H54 (cell line): ENCODE data around the gene SMNDC1.
A peak's percentile ranks its signal among the peaks of the same experiment; 100 is the strongest.

Source experiments
- DNase-seq: peaks from one replicate; pipeline ENCODE4 v3.0.0; 2011; ENCODE audit warnings: low spot score, mixed read lengths; ENCODE audit not compliant: insufficient read length
- FAIRE-seq: peaks from 3 replicates; lab custom pipeline; 2011; peaks lifted over from hg19 to GRCh38; lab: Jason Lieb, UNC
- POLR2A ChIP-seq: IDR thresholded peaks from 2 replicates; pipeline ENCODE4 v1.6.1; 2011; ENCODE audit warnings: low read depth, mild to moderate bottlenecking, low read length

Gene SMNDC1

DNA sequence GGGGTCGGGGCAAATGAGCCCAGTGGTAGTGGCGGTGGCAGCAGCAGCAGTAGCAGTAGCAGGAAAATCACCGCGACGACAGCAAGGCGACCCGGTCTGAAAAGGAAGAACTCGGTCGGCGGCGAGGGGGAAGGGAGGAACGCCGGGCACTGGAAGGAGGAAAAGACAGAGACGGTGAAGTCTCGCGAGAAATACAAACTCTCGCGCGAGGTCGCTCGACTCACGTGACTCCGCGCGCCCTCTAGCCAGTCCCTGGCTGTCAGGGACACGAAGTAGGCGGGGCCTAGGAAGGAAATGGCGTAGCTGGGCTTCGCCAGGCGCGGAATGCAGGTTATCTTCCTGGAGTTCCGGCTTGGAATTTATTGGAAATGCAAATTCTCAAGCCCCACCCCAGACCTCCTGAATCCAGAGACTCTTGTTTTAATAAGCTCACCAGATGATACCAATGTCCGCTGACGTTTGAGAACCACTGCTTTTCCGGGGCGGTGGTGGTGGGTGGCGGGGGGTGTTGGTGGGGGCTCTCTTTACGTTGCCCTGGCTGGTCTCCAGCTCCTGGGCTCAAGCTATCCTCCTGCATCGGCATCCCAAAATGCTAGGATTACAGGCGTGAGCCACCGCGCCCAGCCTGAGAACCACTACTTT lies at the start of gene SMNDC1:
Gene SMNDC1 (minus strand): TSS at position 141 of the 642 bp plus-strand sequence. CDS start 1,333 bp downstream, outside the sequence.
- FAIRE-seq (peak; percentile 100), DNase-seq (peak; percentile 90)
- TF ChIP-seq POLR2A = peak; percentile 59

DNA sequence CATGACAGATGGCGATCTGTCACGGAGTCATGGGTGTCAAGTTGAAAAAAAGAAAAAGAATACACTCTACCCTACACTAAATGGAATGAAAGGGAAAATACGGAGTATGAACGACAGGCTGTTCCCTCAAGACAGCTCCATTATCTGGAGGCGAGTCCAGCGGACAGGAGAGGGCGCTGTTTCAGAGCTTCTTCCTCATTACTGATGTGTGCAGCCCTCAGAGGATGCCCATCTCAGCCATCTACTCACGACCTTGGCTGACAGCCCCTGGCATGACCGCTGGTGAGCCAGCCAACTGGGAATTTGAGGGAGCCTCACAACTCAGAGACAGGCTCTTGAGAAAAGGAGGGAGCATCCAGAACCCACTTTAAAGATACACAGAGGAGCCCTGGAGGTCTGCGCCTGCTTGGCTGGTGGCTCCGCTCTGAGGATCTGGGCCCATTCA lies 49.6 kb upstream of the SMNDC1 start:
- TF ChIP-seq POLR2A = no peak
- no peak for FAIRE-seq
- DNase-seq = no peak

DNA sequence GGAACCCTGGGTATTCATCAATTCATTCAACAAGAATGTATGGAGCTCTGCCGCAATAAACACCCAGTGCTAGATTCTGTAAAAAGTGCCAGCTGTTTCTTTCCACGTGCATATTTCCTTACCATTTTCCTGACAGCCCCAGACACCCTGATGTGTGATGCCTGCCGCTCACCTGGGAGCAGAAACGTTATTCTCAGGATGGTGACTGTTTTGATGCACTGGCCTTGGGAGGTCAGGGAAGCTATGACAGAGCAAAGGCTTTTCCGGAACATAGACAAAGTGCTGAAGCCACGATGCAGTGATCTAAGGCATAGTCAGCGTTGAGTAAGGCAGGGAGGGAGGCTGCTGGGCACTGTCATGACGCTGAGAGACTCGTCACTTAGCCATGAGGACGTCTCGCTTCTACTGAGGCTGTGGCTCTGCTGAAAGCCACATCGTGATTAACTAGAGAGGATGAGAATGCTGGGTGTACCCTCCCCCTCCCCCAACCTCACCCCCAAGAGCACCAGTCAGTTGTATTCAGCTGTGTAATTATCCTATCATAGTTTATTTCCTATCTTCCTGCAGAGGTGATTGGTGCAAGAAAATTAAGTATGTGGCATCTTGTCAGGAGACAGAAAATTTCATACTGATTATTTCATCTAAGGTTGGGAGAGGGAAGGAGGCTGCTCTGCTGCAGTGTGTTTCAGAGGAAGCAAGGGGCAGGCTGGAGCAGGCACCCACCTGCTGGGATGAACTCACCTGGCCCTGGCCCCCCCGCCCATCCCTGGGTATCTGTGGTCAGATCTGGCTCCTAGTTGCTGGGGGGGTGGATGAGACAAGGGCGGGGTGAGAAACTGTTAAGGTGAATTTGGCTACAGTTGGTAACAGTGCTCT lies 48.8 kb upstream of the SMNDC1 start:
- DNase-seq (peak; percentile 69), FAIRE-seq (peak; percentile 50)
- no peak for TF ChIP-seq POLR2A

DNA sequence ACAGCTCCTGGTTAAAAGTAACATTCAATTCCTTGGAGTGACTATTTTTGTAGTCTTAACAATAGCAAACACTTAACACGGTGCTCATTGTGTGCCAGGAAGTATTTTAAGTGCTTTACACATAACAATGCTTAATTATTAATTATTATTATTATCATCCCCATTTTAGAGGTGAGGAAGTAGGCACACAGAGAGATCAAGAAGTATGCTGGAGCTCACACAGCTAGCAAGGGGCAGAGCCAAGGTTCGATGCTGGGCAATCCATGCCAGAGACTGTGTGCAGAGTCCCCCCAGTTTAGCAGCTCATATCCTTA lies 48.2 kb upstream of the SMNDC1 start:
- TF ChIP-seq POLR2A = no peak

DNA sequence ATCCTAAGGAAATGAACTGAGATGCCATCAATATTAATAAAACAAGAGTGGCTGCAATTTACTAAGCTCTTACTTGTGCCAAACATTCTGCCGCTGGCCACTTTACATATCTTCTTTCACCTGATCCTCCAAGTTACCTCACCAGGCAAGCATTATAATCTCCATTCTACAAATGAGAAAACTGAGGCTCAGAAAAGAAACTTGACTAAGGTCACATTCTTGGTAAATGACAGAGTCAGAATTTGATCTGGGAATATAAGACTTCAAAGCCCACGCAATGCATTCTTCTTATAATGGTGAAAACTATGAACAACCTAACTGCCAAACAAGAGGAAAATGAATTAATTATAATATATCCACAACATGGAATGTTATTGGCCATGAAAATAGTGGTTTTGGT lies 46.1 kb upstream of the SMNDC1 start:
- DNase-seq (no peak), FAIRE-seq (no peak)
- no peak for TF ChIP-seq POLR2A

More for the DNA sequence above, 48.2 kb upstream of the SMNDC1 start:
- FAIRE-seq = no peak
- no peak for DNase-seq

DNA sequence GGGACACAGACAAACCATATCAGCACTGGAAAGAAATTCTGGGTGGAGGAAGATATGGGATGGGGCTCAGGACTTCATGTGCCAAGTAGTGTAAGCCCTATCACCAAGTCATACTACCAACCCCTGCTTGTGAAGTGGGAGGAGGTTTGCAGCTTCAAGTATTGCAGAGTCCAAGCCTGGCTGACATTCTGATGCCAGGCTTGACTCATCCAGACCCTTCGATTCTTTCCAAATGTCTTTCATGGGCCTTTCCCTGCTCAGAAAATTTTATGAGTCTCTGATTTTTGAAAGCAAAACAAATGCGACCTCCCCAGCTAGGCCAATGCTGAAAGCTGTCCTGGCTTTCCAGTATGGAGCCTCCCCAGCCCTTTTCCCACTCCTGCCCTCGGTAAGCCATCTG lies 45.1 kb upstream of the SMNDC1 start:
- TF ChIP-seq POLR2A = no peak
- no peak for FAIRE-seq

DNA sequence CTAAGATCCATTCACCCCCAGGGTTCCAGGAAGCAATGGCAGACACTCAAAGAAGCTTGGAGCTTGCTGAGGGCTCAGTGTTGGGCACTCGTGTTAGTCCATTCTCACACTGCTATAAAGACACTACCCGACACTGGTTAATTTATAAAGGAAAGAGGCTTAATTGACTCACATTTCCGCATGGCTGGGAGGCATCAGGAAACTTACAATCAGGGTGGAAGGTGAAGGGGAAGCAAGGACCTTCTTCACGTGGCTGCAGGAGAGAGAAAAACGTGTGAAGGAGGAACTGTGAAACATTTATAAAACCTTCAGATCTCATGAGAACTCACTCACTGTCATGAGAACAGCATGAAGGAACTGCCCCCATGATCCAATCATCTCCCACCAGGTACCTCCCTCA lies 44.7 kb upstream of the SMNDC1 start:
- TF ChIP-seq POLR2A = no peak
- no peak for DNase-seq
- FAIRE-seq = no peak

More for the DNA sequence above, 45.1 kb upstream of the SMNDC1 start:
- DNase-seq = no peak

DNA sequence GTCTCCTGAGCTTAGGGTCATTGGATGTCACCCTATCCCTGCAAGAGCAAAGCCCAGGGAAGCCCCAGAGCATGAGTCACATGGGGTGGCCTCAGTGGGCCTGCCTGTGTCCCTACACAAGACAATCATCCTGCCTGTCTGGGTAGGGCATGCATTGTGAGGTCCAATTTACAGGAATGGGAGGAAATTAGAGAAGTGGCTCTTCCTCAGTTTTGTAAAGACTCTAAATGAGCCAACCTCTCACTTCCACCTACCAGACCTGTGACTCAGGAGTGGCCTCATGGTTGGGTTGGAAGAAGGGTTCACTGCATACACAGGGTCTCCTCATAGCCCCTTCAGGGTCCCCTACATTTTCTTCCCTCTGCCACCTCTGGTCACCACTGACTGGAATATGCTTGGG lies 43.6 kb upstream of the SMNDC1 start:
- no peak for DNase-seq
- no peak for FAIRE-seq
- TF ChIP-seq POLR2A = no peak

DNA sequence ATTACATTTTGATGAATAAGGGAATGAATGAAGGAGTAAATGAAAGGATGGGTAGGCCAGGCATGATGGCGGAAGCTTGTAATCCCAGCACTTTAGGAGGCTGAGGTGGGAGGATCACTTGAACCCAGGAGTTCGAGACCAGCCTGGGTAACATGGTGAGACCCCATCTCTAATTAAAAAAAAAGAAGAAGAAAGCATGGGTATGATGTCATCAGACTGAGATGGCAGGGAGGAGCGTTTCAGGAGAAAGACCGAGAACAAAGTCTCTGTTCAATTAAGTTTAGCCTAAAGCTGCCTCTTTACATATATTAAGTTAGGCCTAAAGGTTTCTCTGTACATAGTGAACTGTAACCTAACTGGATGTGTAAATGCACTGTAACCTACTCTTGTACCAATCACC lies 42.2 kb upstream of the SMNDC1 start:
- DNase-seq = no peak
- FAIRE-seq = no peak
- no peak for TF ChIP-seq POLR2A

DNA sequence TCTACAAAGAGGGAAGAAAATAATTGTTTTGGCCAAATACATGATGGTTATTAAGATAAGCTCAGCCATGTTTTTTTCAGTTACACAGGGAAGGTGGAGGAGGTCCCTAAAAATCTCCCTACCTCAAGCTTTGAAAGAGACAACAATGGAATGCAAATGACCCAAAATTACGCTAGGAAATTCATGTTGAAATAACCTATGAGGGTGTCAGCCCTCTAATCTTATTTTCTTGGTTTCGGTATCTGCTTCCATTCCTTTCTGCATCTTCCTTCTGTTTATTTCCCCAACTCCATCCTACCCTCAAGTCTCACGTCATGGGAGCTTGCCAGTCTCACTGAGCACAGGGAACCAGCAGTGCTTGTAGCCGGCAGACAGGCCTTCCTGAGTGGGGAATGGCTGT lies 40.6 kb upstream of the SMNDC1 start:
- no peak for TF ChIP-seq POLR2A
- DNase-seq (no peak), FAIRE-seq (no peak)

DNA sequence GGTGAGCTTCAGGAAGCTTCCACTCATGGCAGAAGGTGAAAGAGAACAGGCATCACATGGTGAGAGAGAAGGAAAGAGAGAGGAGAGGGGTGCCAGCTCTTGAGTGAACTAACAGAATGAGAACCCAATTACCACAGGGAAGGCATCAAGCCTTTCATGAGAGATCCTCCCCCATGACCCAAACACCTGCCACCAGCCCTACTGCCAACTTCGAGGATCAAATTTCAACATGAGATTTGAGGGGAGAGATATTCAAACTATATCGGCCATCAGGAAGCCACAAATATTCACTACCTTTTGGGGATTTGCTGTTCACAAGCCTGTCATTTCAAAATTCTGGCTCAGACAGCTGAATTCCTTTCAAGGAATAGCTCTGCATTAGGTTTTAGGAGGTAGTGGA lies 39.9 kb upstream of the SMNDC1 start:
- FAIRE-seq (no peak), DNase-seq (no peak)
- no peak for TF ChIP-seq POLR2A

DNA sequence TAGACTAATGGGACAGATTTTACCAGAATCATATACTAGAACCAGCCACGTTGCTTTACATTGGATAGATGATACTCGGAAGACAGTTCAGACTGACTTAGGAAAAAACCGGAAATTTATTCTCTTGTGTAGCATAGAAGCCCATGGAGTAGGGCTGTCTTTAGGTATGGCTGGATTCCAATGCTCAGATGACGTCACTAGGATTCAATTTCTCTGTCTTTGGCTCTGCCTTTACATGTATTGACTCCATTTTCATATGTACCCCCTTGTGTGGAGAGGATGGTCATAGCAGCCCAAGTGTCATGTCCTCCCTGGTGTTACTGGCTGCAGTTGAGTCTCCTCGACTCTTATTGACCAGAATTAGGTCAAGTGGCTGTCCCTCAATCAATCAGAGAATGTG lies 39.2 kb upstream of the SMNDC1 start:
- FAIRE-seq = no peak
- TF ChIP-seq POLR2A = no peak
- no peak for DNase-seq

DNA sequence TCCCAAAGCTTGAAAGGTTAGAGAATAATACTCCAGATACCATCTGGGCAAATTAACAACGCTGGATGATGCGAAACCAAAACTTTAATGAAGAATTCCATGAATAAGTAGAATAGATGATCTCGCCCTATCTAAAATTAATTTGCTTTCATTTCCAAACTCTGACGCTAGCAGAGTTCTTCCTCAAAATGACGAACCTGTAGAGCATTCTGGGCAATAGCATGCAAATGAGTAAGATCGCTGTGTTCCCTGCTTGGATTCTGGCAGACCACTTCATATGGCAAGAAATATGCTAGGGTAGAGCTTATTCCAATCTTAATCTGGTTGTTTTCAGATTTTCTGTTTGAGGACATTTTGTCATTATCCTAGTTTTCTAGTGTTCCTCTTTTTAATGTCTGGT lies 36.1 kb upstream of the SMNDC1 start:
- no peak for TF ChIP-seq POLR2A
- FAIRE-seq (no peak), DNase-seq (no peak)

DNA sequence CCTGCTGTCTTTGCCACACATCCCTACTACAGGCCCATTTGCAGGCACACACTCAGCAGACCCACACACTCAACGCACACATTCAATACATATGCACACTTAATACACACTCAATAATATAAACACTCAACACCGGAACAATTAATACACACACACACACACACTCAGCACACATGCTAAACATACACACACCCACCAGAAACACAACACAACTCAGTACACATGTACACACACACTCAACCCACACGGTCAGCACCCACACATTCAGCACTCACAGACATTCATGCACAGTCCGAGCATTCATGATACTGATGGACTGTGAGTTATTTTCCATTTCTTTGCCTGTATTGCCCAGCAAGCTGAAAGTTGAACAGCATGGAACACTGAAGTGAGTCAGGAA lies 35.4 kb upstream of the SMNDC1 start:
- no peak for DNase-seq
- no peak for TF ChIP-seq POLR2A
- no peak for FAIRE-seq

DNA sequence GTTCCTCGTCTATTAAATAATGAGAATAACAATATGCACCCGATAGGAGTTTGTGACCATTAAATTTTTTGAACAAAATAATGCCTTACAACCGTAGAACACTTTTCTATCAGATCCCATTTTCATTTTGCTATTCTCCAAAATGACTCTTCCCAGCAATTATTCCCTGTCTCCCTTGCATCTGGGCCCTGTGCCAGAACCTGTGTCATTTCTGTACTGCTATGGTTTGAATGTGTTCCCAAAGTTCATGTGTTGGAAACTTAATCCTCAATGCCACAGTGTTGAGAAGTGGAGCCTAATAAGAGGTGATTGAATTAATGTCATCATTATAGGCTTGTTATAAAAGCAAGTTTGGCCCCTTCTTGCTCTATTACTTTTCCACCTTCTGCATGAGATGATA lies 33.2 kb upstream of the SMNDC1 start:
- DNase-seq (no peak), FAIRE-seq (no peak)
- TF ChIP-seq POLR2A = no peak

DNA sequence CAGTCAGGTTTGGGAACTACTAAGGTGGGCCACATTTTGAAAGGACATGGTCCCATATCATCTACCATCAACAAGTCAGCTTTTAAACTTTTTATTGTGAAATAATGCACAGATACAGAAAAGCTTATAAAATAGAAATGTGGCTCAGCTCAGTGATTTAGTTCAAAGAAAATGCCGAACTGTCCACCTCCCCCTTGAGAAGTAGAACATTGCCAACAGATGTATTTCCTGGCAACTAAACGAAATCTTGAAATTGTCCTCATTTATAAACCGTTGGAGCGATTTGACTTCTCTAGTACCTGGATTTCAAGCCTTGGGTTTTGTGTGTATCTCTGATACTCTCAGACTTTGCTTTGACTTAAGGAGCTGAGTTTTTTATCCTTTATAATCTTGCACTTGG lies 32.7 kb upstream of the SMNDC1 start:
- FAIRE-seq = no peak
- DNase-seq = no peak
- no peak for TF ChIP-seq POLR2A
